Breast epithelium (tissue), 3 donors: ENCODE measurements around the gene KPTN.

Source experiments
- POLR2AphosphoS5 ChIP-seq, 3 donors: sonication (generic); formaldehyde crosslinking; IDR thresholded peaks; one replicate each; pipeline ENCODE4 v1.6.1; 2017; ENCODE audit warnings: antibody characterized with exemption in 3 of 3
- TF ChIP-seq, protein P1 (sequence below), 3 donors: fragments of 450-650 bp; IDR thresholded peaks; one replicate each; pipeline ENCODE4 v1.5.1; 2016 to 2017; ENCODE audit warnings: antibody characterized with exemption in 3 of 3, mild to moderate bottlenecking in 3 of 3, moderate library complexity in 3 of 3

DNA sequence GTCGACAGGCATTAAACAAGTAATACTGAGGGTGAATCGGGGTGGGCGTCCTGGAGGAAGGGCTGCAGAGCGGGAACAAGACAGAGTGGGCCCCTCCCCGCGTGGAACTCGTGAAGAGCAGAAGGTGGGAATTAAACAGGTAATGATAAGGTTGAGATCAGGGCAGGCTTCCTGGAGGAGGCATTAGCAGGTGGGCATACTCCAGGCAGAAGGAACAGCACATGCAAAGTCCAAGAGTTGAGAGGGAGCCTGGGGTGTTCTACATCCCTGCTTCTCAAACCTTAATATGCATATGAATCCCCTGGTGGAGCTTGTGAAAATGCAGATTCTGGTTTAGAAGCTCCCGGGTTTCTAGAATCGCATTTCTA lies 35.7 kb downstream of the KPTN start:
- TF ChIP-seq, protein P1, sequence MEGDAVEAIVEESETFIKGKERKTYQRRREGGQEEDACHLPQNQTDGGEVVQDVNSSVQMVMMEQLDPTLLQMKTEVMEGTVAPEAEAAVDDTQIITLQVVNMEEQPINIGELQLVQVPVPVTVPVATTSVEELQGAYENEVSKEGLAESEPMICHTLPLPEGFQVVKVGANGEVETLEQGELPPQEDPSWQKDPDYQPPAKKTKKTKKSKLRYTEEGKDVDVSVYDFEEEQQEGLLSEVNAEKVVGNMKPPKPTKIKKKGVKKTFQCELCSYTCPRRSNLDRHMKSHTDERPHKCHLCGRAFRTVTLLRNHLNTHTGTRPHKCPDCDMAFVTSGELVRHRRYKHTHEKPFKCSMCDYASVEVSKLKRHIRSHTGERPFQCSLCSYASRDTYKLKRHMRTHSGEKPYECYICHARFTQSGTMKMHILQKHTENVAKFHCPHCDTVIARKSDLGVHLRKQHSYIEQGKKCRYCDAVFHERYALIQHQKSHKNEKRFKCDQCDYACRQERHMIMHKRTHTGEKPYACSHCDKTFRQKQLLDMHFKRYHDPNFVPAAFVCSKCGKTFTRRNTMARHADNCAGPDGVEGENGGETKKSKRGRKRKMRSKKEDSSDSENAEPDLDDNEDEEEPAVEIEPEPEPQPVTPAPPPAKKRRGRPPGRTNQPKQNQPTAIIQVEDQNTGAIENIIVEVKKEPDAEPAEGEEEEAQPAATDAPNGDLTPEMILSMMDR (IDR thresholded peaks at IDR 0.05) = no peak
- no peak for TF ChIP-seq POLR2AphosphoS5 (IDR thresholded peaks at IDR 0.05)
